GM12878 (cell line): ENCODE data around the gene RCE1. TPM values are rescaled to one million over a fixed set of nuclear protein-coding genes. Genes with fewer than 3 reads are reported as not detected.

ENCODE experiments used
- ATAC-seq: fragments of 200-7000 bp; cut with Tn5 transposase; 3 replicates; pipeline ENCODE4 v1.9.1; 2020; ENCODE audit warnings: mild to moderate bottlenecking, moderate library complexity
- BruUV-seq: library from RNA; stranded (reverse); fragments of 400-500 nt; replicated peaks from 2 replicates; lab custom pipeline; 2021; lab: Mats Ljungman, UMichigan
- CTCF ChIA-PET: fragments of 300-600 bp; sonication (Branson Sonifier 250); formaldehyde crosslinking; extraction: SDS; loops from one replicate; lab custom pipeline; 2021; ENCODE audit warnings: inconsistent platforms; lab: Yijun Ruan, JAX
- POLR2A ChIA-PET: fragments of 350-600 bp; formaldehyde crosslinking; extraction: SDS; loops from one replicate; lab custom pipeline; 2021; ENCODE audit warnings: inconsistent platforms; lab: Charles Lee
- RAD21 ChIA-PET: fragments of 300-600 bp; sonication (Branson Sonifier 250); formaldehyde crosslinking; loops from one replicate; lab custom pipeline; 2023; ENCODE audit warnings: antibody characterized with exemption; ENCODE audit not compliant: unreplicated experiment; lab: Charles Lee
- SMC1A ChIA-PET: fragments of 300-600 bp; sonication (Branson Sonifier 250); formaldehyde crosslinking; loops from one replicate; lab custom pipeline; 2023; ENCODE audit not compliant: unreplicated experiment, uncharacterized antibody; lab: Charles Lee
- DNase-seq: peaks from one replicate; pipeline ENCODE4 v3.0.0-alpha.2; 2011; ENCODE audit warnings: low read depth, low spot score
- FAIRE-seq: peaks from 3 replicates; lab custom pipeline; 2011; peaks lifted over from hg19 to GRCh38; lab: Jason Lieb, UNC
- H2AFZ ChIP-seq: 2 replicates; pipeline ENCODE4 v1.6.0; 2011; ENCODE audit warnings: low read depth, low read length, control low read depth; ENCODE audit not compliant: control insufficient read depth
- H3K27ac ChIP-seq: 2 replicates; pipeline ENCODE4 v1.5.1; 2011; ENCODE audit warnings: control low read depth; ENCODE audit not compliant: control insufficient read depth, insufficient read depth
- H3K27me3 ChIP-seq, 2 experiments: replicated peaks in 1 of 2; 2 replicates each; pipeline versions ENCODE4 v1.6.0 to v1.6.1; 2011; ENCODE audit warnings: low read length in 1 of 2; ENCODE audit not compliant: control insufficient read depth in 2 of 2, insufficient read depth in 2 of 2
- H3K36me3 ChIP-seq, 2 experiments: 2 replicates each; pipeline ENCODE4 v1.5.1; 2011; ENCODE audit warnings: low read length in 1 of 2; ENCODE audit not compliant: control insufficient read depth in 2 of 2, insufficient read depth in 2 of 2
- H3K4me1 ChIP-seq: 2 replicates; pipeline ENCODE4 v1.6.1; 2011; ENCODE audit warnings: mild to moderate bottlenecking, low read length, moderate library complexity, mixed read lengths; ENCODE audit not compliant: control insufficient read depth, insufficient read depth
- H3K4me2 ChIP-seq: 2 replicates; pipeline ENCODE4 v1.6.0; 2011; ENCODE audit warnings: control low read depth; ENCODE audit not compliant: control insufficient read depth, insufficient read depth
- H3K4me3 ChIP-seq: fragments of 200-600 bp; sonication (generic); 2 replicates; pipeline ENCODE4 v1.5.1; 2016
- H3K79me2 ChIP-seq: 2 replicates; pipeline ENCODE4 v1.6.0; 2011; ENCODE audit warnings: low read length; ENCODE audit not compliant: control insufficient read depth, insufficient read depth
- H3K9ac ChIP-seq: 2 replicates; pipeline ENCODE4 v1.8.0; 2011; ENCODE audit warnings: low read length, control low read depth, mixed read lengths; ENCODE audit not compliant: control insufficient read depth, insufficient read depth
- H3K9me3 ChIP-seq: replicated peaks from 3 replicates; pipeline ENCODE4 v1.5.1; 2011; ENCODE audit warnings: mild to moderate bottlenecking, low read length; ENCODE audit not compliant: control insufficient read depth, insufficient read depth
- H4K20me1 ChIP-seq: 2 replicates; pipeline ENCODE4 v1.6.0; 2011; ENCODE audit not compliant: control insufficient read depth, insufficient read depth
- BACH1 ChIP-seq: fragments of 450-650 bp; IDR thresholded peaks from 2 replicates; pipeline ENCODE4 v1.6.1; 2017; ENCODE audit warnings: mild to moderate bottlenecking, borderline replicate concordance
- CBFB ChIP-seq: IDR thresholded peaks from 2 replicates; pipeline ENCODE4 v1.6.1; 2016; ENCODE audit warnings: antibody characterized with exemption, low read depth
- CHD4 ChIP-seq: fragments of 200-600 bp; sonication (generic); IDR thresholded peaks from 2 replicates; pipeline ENCODE4 v1.6.1; 2016; ENCODE audit warnings: mild to moderate bottlenecking
- FOXM1 ChIP-seq: IDR thresholded peaks from 2 replicates; pipeline ENCODE4 v1.6.1; 2012; ENCODE audit warnings: low read depth, mild to moderate bottlenecking, inconsistent platforms, low read length, moderate library complexity
- MTA2 ChIP-seq: fragments of 450-650 bp; IDR thresholded peaks from 2 replicates; pipeline ENCODE4 v1.6.1; 2016; ENCODE audit warnings: low read depth, mild to moderate bottlenecking, moderate library complexity
- PML ChIP-seq: IDR thresholded peaks from 2 replicates; pipeline ENCODE4 v1.6.1; 2012; ENCODE audit warnings: low read length, inconsistent platforms
- RCOR1 ChIP-seq: conservative IDR thresholded peaks from 2 replicates; pipeline ENCODE4 v1.6.1; 2012; ENCODE audit warnings: low read depth, low read length, improper control_type of control experiment
- SREBF1 ChIP-seq: IDR thresholded peaks from 2 replicates; pipeline ENCODE4 v1.6.1; 2012; ENCODE audit warnings: mild to moderate bottlenecking, low read length
- SRF ChIP-seq, 2 experiments: IDR thresholded peaks; 2 replicates each; pipeline ENCODE4 v1.6.1; 2011; ENCODE audit warnings: low read depth in 2 of 2, low read length in 2 of 2, mild to moderate bottlenecking in 1 of 2, moderate library complexity in 1 of 2
- STAT3 ChIP-seq: IDR thresholded peaks from 2 replicates; pipeline ENCODE4 v1.6.1; 2011; ENCODE audit warnings: low read depth, low read length, improper control_type of control experiment
- WGBS: methylation state at CpG from one replicate; pipeline ENCODE4 v1.1.6; 2016; ENCODE audit warnings: low lambda C conversion rate; ENCODE audit not compliant: insufficient replicate concordance, insufficient coverage; ENCODE audit errors: missing lambda C conversion rate; 5-methylcytosine and 5-hydroxymethylcytosine counted together
- in situ Hi-C: fragments of 300-500 bp; cut with MboI; formaldehyde crosslinking; loops from 9 replicates; pipeline ENCODE4 v1.14.3; 2018; ENCODE audit warnings: mixed read lengths
- intact Hi-C: fragments of 100-400 bp; cut with micrococcal nuclease; formaldehyde crosslinking; loops from one replicate; pipeline ENCODE4 v1.14.2; 2022; ENCODE audit not compliant: unreplicated experiment
- polyA plus RNA-seq, 11 experiments: library from polyadenylated mRNA; depleted of rRNA in 4 of 11; unstranded in 6 of 11; stranded (reverse) in 5 of 11; fragments of >200 nt; fragmentation: Nextera tagmentation in 4 of 11; fragmentation: Illumina TruSeq in 1 of 11; extraction: Ambion mirVana in 4 of 11; extraction: Trizol in 1 of 11; gene quantifications; 1 replicate in 1 of 11; 2 replicates in 10 of 11; pipeline versions ENCODE4 v1.2.1 to v1.2.3, GENCODE V29; 2011 to 2016; ENCODE audit warnings: inconsistent platforms in 2 of 11, missing spikeins in 2 of 11, low read depth in 1 of 11
- total RNA-seq, 4 experiments: library from RNA; depleted of rRNA in 3 of 4; stranded (reverse); fragments of >200 nt in 3 of 4; fragmentation: Illumina TruSeq in 1 of 4; extraction: Trizol in 1 of 4; gene quantifications; 2 replicates each; pipeline versions ENCODE4 v1.2.1 to v1.2.3, GENCODE V29; 2013 to 2021
- TF ChIP-seq, protein P1 (sequence below): fragments of 450-650 bp; IDR thresholded peaks from 2 replicates; pipeline ENCODE4 v1.6.1; 2018; ENCODE audit warnings: borderline replicate concordance, mild to moderate bottlenecking; ENCODE audit not compliant: partially characterized antibody
- TF ChIP-seq, protein P2 (sequence below): fragments of 450-650 bp; IDR thresholded peaks from 2 replicates; pipeline ENCODE4 v1.6.1; 2016; ENCODE audit warnings: mild to moderate bottlenecking
- TF ChIP-seq, protein P3 (sequence below): IDR thresholded peaks from 2 replicates; pipeline ENCODE4 v1.6.1; 2011; ENCODE audit warnings: low read depth, mild to moderate bottlenecking, low read length, moderate library complexity, borderline replicate concordance; ENCODE audit errors: extremely low read depth
- TF ChIP-seq, protein P4 (sequence below): fragments of 450-650 bp; IDR thresholded peaks from 2 replicates; pipeline ENCODE4 v1.6.1; 2017; ENCODE audit warnings: antibody characterized with exemption, mild to moderate bottlenecking, moderate library complexity

Gene RCE1
- total and polyA plus RNA-seq, 10 of the 15 experiments (the other 5 are each of a cell fraction or from before 2014, with no cell fraction given): 0.79 to 32.9 (median 16.4) TPM

DNA sequence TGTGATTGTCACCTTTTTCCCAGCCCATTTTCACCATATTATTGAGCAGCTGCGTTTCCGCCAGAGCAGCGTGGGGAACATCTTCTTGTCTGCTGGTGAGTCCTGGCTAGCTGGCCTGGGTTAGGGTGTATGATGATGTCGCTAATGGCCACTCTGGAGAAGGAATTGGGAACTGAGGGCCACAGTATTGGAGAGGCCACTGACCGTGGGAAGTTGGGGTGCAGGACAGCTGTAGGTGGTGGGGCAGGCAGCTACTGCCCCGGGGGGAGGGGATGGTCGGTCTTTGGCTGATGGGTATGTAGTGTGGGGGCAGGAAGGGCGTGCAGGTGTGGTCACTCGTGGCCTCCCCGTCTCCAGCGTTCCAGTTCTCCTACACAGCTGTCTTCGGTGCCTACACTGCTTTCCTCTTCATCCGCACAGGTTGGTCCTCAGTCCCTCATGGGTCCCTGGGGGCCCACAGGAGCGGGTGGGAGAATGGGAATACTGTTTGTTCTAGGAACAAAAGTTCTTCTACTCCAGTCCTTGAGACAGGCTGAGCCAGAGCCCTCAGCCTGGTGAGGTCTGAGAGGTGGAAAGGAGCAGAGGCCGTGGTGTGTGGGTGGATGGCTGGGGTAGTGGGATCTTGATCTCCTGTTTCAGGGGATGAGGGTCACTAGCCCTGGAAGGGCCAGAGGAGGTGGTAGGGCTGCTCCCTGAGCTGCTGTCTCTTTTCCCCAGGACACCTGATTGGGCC, 2.1 kb downstream of the RCE1 start:
- in situ Hi-C loops: no loop called here

More for the DNA sequence above, 2.1 kb downstream of the RCE1 start:
- ChIA-PET SMC1A (interaction anchor here (3.7 kb wide), 1 partner anchor 10 kb away, joined by 14 read pairs; no protein-coding TSS in a partner anchor), CTCF (interaction anchor here (0.6 to 1.0 kb wide), 2 partner anchors 9 to 218 kb away, joined by 3 read pairs; no protein-coding TSS in a partner anchor), RAD21 (interaction anchor here (1.2 to 2.9 kb wide), 2 partner anchors 11 to 12 kb away, joined by 3 to 10 read pairs; no protein-coding TSS in a partner anchor), POLR2A (interaction anchor here (0.8 to 5.5 kb wide), 4 partner anchors 10 to 379 kb away, joined by 3 to 49 read pairs (median 4); partner anchors contain the start of genes PELI3 and RBM4B)
- no peak for ATAC-seq
- Histone ChIP-seq H3K9me3 (no peaks in the 10 kb centered on the region), H3K36me3 (peaks cover 2 to 4% of the 10 kb centered on the region in 2 experiments; a peak in 2 of 4 replicates), H3K4me2 (no peak overlapping the region), H2AFZ (no peak overlapping the region), H3K4me3 (no peak overlapping the region), H3K79me2 (peaks cover 37% of the 10 kb centered on the region), H3K27ac (no peak overlapping the region), H3K27me3 (no peaks in the 10 kb centered on the region), H3K4me1 (peaks cover 16% of the 10 kb centered on the region), H3K9ac (no peak overlapping the region), H4K20me1 (no peaks in the 10 kb centered on the region)
- no TSS peak for BruUV-seq
- no peak for DNase-seq
- no peak for FAIRE-seq
- intact Hi-C loops: no loop called here
- TF ChIP-seq MTA2 (no peak), CHD4 (no peak), SREBF1 (no peak), BACH1 (no peak), SRF (IDR thresholded peaks at IDR 0.05; ENCODE audit: low read depth in 2 of 2, low read length in 2 of 2) (no peak), PML (no peak), CBFB (no peak), FOXM1 (no peak), STAT3 (no peak), RCOR1 (no peak)
- TF ChIP-seq, protein P1, sequence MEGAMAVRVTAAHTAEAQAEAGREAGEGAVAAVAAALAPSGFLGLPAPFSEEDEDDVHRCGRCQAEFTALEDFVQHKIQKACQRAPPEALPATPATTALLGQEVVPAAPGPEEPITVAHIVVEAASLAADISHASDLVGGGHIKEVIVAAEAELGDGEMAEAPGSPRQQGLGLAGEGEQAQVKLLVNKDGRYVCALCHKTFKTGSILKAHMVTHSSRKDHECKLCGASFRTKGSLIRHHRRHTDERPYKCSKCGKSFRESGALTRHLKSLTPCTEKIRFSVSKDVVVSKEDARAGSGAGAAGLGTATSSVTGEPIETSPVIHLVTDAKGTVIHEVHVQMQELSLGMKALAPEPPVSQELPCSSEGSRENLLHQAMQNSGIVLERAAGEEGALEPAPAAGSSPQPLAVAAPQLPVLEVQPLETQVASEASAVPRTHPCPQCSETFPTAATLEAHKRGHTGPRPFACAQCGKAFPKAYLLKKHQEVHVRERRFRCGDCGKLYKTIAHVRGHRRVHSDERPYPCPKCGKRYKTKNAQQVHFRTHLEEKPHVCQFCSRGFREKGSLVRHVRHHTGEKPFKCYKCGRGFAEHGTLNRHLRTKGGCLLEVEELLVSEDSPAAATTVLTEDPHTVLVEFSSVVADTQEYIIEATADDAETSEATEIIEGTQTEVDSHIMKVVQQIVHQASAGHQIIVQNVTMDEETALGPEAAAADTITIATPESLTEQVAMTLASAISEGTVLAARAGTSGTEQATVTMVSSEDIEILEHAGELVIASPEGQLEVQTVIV: no peak
- TF ChIP-seq, protein P2, sequence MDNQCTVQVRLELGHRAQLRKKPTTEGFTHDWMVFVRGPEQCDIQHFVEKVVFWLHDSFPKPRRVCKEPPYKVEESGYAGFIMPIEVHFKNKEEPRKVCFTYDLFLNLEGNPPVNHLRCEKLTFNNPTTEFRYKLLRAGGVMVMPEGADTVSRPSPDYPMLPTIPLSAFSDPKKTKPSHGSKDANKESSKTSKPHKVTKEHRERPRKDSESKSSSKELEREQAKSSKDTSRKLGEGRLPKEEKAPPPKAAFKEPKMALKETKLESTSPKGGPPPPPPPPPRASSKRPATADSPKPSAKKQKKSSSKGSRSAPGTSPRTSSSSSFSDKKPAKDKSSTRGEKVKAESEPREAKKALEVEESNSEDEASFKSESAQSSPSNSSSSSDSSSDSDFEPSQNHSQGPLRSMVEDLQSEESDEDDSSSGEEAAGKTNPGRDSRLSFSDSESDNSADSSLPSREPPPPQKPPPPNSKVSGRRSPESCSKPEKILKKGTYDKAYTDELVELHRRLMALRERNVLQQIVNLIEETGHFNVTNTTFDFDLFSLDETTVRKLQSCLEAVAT: no peak
- TF ChIP-seq, protein P3, sequence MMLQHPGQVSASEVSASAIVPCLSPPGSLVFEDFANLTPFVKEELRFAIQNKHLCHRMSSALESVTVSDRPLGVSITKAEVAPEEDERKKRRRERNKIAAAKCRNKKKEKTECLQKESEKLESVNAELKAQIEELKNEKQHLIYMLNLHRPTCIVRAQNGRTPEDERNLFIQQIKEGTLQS: no peak
- TF ChIP-seq, protein P4, sequence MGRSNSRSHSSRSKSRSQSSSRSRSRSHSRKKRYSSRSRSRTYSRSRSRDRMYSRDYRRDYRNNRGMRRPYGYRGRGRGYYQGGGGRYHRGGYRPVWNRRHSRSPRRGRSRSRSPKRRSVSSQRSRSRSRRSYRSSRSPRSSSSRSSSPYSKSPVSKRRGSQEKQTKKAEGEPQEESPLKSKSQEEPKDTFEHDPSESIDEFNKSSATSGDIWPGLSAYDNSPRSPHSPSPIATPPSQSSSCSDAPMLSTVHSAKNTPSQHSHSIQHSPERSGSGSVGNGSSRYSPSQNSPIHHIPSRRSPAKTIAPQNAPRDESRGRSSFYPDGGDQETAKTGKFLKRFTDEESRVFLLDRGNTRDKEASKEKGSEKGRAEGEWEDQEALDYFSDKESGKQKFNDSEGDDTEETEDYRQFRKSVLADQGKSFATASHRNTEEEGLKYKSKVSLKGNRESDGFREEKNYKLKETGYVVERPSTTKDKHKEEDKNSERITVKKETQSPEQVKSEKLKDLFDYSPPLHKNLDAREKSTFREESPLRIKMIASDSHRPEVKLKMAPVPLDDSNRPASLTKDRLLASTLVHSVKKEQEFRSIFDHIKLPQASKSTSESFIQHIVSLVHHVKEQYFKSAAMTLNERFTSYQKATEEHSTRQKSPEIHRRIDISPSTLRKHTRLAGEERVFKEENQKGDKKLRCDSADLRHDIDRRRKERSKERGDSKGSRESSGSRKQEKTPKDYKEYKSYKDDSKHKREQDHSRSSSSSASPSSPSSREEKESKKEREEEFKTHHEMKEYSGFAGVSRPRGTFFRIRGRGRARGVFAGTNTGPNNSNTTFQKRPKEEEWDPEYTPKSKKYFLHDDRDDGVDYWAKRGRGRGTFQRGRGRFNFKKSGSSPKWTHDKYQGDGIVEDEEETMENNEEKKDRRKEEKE: no peak
- WGBS: over 99% methylated on average over 15 of the region's 15 CpGs
